Activated naive CD4-positive, alpha-beta T cell (primary cell): Measurements from ENCODE around the gene CRYBA2.

Source experiments
- DNase-seq, 4 experiments: peaks; one replicate each; lab custom pipeline; 2025; lab: John Stamatoyannopoulos, UW

CRYBA2 gene

GRCh38 chr2:218982586-218983262, 10.5 kb downstream of the CRYBA2 start:
- no peak for DNase-seq

GRCh38 chr2:218981881-218982585, 11.2 kb downstream of the CRYBA2 start:
- peak in 1 of 4 experiments; percentile 9 for DNase-seq

- no peak for DNase-seq
Measured at GRCh38 chr2:218981390-218981880, 11.8 kb downstream of the CRYBA2 start.

- DNase-seq = no peak
Measured at GRCh38 chr2:218980735-218981389, 12.4 kb downstream of the CRYBA2 start.

- peak; percentile 73 to 83 (median 76) for DNase-seq
Measured at GRCh38 chr2:218979846-218980734, 13.1 kb downstream of the CRYBA2 start.

GRCh38 chr2:218975060-218975777, 18.0 kb downstream of the CRYBA2 start:
- no peak for DNase-seq

- DNase-seq = no peak
Measured at GRCh38 chr2:218970894-218971293, 22.3 kb downstream of the CRYBA2 start.

GRCh38 chr2:218964041-218964771, 29.0 kb downstream of the CRYBA2 start:
- no peak for DNase-seq

GRCh38 chr2:218963601-218964000, 29.6 kb downstream of the CRYBA2 start:
- no peak for DNase-seq

GRCh38 chr2:218962859-218963492, 30.2 kb downstream of the CRYBA2 start:
- peak in 3 of 4 experiments; percentile 27 to 62 (median 60) for DNase-seq

- DNase-seq = peak in 1 of 4 experiments; percentile 13
Measured at GRCh38 chr2:218961651-218962570, 31.3 kb downstream of the CRYBA2 start.

GRCh38 chr2:218961229-218961628, 32.0 kb downstream of the CRYBA2 start:
- DNase-seq = no peak

GRCh38 chr2:218960309-218961165, 32.7 kb downstream of the CRYBA2 start:
- DNase-seq = no peak

GRCh38 chr2:218959761-218960308, 33.4 kb downstream of the CRYBA2 start:
- DNase-seq = no peak

- peak in 1 of 4 experiments; percentile 24 for DNase-seq
Measured at GRCh38 chr2:218959141-218959731, 34.0 kb downstream of the CRYBA2 start, which contains the start of gene CDK5R2. Gene CDK5R2 (plus strand): TSS chr2:218959666. CDS start chr2:218959821, 155 bp downstream.

GRCh38 chr2:218958276-218958675, 34.9 kb downstream of the CRYBA2 start:
- no peak for DNase-seq

GRCh38 chr2:218957671-218958070, 35.6 kb downstream of the CRYBA2 start:
- no peak for DNase-seq
